ENCODE data around the gene CCNL2. TPM values are rescaled to one million over a fixed set of nuclear protein-coding genes. Genes with fewer than 3 reads are reported as not detected.

The CCNL2 gene
- total and polyA plus RNA-seq, 2 of the 13 experiments (the other 11 are each of a cell fraction or from before 2014, with no cell fraction given): 105 to 340 TPM

- TF ChIP-seq MXD4 (CRISPR knock-in tag; IDR thresholded peaks at IDR 0.05): 0 out of 2 replicates have a peak, but pooled peaks have one; percentile 38
- TF ChIP-seq KMT2A (CRISPR knock-in tag; IDR thresholded peaks at IDR 0.05): peak; percentile 21; the same call in 1 of the 2 replicates
- no peak for TF ChIP-seq ZNF335 (CRISPR knock-in tag; IDR thresholded peaks at IDR 0.05)
- no peak for TF ChIP-seq ZFP37 (CRISPR knock-in tag; IDR thresholded peaks at IDR 0.05; ENCODE audit: borderline replicate concordance)
- TF ChIP-seq MYPOP (CRISPR knock-in tag; IDR thresholded peaks at IDR 0.05): no peak
- no peak for TF ChIP-seq REL (CRISPR knock-in tag; conservative IDR thresholded peaks at IDR 0.05)
- no peak for TF ChIP-seq TCF7L2 (IDR thresholded peaks at IDR 0.05; ENCODE audit: low read depth, low read length)
- TF ChIP-seq DRAP1 (CRISPR knock-in tag; IDR thresholded peaks at IDR 0.05): no peak
- TF ChIP-seq ZNF530 (CRISPR knock-in tag; IDR thresholded peaks at IDR 0.05; ENCODE audit: low read depth): no peak
- no peak for TF ChIP-seq RFX3 (CRISPR knock-in tag; IDR thresholded peaks at IDR 0.05)
- TF ChIP-seq CREB3 (CRISPR knock-in tag; IDR thresholded peaks at IDR 0.05): no peak
- TF ChIP-seq ZNF639 (CRISPR knock-in tag; conservative IDR thresholded peaks at IDR 0.05): peak; percentile 41; the same call in 1 of the 2 replicates
- peak; percentile 52; the same call in 1 of the 2 replicates for TF ChIP-seq UBTF (CRISPR knock-in tag; IDR thresholded peaks at IDR 0.05)
- TF ChIP-seq ZNF550 (CRISPR knock-in tag; IDR thresholded peaks at IDR 0.05; ENCODE audit: borderline replicate concordance): no peak
- no peak for TF ChIP-seq GABPA (IDR thresholded peaks at IDR 0.05; ENCODE audit: low read depth, low read length)
- no peak for TF ChIP-seq GABPA (CRISPR knock-in tag; IDR thresholded peaks at IDR 0.05; ENCODE audit: low read depth)
- peak; percentile 58 for TF ChIP-seq HOXA3 (CRISPR knock-in tag; IDR thresholded peaks at IDR 0.05)
- no peak for TF ChIP-seq NR3C1 (CRISPR knock-in tag; IDR thresholded peaks at IDR 0.05)
- no peak for TF ChIP-seq ZNF180 (CRISPR knock-in tag; IDR thresholded peaks at IDR 0.05; ENCODE audit: borderline replicate concordance, low read depth)
- no peak for TF ChIP-seq FOXO4 (CRISPR knock-in tag; conservative IDR thresholded peaks at IDR 0.05)
- no peak for TF ChIP-seq ARID3A (IDR thresholded peaks at IDR 0.05; ENCODE audit: low read depth, low read length)
Observed at GRCh38 chr1:1359664-1360468, 39.3 kb downstream of the CCNL2 start (continued).
